ENCODE measurements around the gene LURAP1L. TPM values are rescaled to one million over a fixed set of nuclear protein-coding genes. Genes with fewer than 3 reads are reported as not detected.
A peak's percentile ranks its signal among the peaks of the same experiment; 100 is the strongest.

Gene LURAP1L, protein sequence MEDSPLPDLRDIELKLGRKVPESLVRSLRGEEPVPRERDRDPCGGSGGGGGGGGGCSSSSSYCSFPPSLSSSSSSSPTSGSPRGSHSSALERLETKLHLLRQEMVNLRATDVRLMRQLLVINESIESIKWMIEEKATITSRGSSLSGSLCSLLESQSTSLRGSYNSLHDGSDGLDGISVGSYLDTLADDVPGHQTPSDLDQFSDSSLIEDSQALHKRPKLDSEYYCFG
- 59.2 and 80.4 TPM in 2 replicates for total RNA-seq (2022)
- percentile 98 among the genes with signal in this experiment for Bru-seq, nascent RNA
- BruChase-seq, experiment 1, labeled RNA remaining after a 6-hour chase, result percentile 69 among the genes with signal in this experiment
- BruChase-seq, experiment 2, labeled RNA remaining after a 2-hour chase, result percentile 92 among the genes with signal in this experiment
- long read RNA-seq, transcript LURAP1L-201 (2 exons, 1,753 nt), result major isoform, 160 of 250 reads
- long read RNA-seq, transcript LURAP1L-202 (2 exons, 739 nt), result minor isoform, 13 of 250 reads
- long read RNA-seq, partial matches to known transcripts, result 0 of 250 reads
- long read RNA-seq, other reads (novel, unspliced or antisense), result 77 of 250 reads

DNA sequence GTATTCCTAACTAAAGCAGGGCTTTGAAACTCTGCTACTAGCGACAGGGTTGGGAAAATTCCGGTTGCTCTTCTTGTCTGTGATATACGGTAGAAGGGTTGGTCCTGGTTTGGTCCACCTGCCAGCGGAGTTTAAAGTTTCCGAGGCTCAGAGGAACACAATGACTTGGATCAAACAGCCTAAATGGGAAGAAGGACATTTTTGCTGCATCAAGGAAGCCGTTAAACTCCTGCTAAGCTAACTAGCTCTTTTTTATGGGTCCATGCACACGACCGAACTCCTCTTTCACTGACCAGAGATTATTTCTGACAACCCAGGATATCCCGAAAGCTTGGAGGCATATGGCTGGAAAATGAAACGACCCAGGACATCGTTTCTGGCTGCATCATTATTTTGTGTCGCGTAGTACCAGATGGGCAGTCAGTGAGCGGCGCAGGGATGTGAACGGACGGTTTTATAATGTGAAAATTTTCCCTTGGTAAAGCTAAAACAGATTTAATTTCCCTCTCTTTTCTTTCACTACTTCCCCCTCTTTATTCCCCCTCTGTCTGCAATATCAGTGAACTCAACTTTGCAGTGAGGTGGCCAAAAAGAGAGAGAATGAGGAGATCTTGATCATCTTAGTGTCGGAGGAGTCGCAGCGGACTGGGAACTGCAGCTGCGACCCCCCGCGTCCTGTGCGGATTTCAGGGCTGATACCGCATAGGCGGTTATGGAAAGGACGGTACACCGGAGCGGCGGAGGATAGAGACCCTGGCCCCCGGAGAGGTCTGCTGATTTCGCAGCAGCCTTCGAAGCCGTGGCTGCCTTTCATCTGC, at the start of gene LURAP1L:
TSS of gene LURAP1L (plus strand) at position 160 of the 818 bp plus-strand sequence. CDS start 696 bp downstream, outside the sequence.
- POLR2A ChIA-PET, result interaction anchor here (0.5 to 8.4 kb wide), 26 partner anchors 10 to 1537 kb away, joined by 3 to 242 read pairs (median 7); no protein-coding TSS in a partner anchor
- TF ChIP-seq, protein P1, sequence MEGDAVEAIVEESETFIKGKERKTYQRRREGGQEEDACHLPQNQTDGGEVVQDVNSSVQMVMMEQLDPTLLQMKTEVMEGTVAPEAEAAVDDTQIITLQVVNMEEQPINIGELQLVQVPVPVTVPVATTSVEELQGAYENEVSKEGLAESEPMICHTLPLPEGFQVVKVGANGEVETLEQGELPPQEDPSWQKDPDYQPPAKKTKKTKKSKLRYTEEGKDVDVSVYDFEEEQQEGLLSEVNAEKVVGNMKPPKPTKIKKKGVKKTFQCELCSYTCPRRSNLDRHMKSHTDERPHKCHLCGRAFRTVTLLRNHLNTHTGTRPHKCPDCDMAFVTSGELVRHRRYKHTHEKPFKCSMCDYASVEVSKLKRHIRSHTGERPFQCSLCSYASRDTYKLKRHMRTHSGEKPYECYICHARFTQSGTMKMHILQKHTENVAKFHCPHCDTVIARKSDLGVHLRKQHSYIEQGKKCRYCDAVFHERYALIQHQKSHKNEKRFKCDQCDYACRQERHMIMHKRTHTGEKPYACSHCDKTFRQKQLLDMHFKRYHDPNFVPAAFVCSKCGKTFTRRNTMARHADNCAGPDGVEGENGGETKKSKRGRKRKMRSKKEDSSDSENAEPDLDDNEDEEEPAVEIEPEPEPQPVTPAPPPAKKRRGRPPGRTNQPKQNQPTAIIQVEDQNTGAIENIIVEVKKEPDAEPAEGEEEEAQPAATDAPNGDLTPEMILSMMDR (IDR thresholded peaks at IDR 0.05; ENCODE audit: unreplicated experiment), result no peak
- CTCF ChIA-PET, result interaction anchor here (0.6 to 7.7 kb wide), 28 partner anchors 10 to 315 kb away, joined by 3 to 131 read pairs (median 8); no protein-coding TSS in a partner anchor
- peak; percentile 84 for DNase-seq (ENCODE audit: unreplicated experiment)
- H3K9me3 Mint-ChIP-seq (ENCODE audit: unreplicated experiment), result no peaks in the 10 kb centered on the region
- H3K4me3 Mint-ChIP-seq (ENCODE audit: unreplicated experiment), result peak within 1 kb of the TSS; percentile 99
- TSS peak; percentile 82 for BruUV-seq (replicated peaks)
- H3K4me1 Mint-ChIP-seq (ENCODE audit: insufficient read depth, unreplicated experiment), result peaks cover 12% of the 10 kb centered on the region
- H3K27ac Mint-ChIP-seq (ENCODE audit: low read depth, unreplicated experiment), result peak within 1 kb of the TSS; percentile 74
- intact Hi-C loops (cut with micrococcal nuclease), result loop anchor here (5.0 kb wide), 1 partner anchor 212 kb away; no protein-coding TSS in a partner anchor
- H3K27me3 Mint-ChIP-seq (ENCODE audit: insufficient read depth, unreplicated experiment), result no peaks in the 10 kb centered on the region
- peaks cover 12% of the 10 kb centered on the region for H3K36me3 Mint-ChIP-seq (ENCODE audit: insufficient read depth, unreplicated experiment)

DNA sequence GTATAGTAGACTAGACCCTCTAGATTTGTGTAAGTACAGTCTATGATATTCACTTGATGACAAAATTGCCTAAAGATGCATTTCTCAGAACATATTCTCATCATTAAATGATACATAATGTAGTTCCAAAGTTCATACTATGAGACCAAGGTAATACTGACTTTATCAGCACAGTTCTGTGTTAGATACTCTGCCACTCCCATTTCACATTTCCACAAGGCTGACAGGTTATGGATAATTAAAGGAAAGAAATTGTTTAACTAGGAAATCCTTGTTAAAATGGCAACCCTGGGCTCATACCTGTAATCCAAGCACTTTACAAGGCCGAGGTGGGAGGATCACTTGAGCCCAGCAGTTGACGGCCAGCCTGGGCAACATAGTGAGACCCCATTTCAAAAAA, 48.0 kb upstream of the LURAP1L start:
- DNase-seq (ENCODE audit: unreplicated experiment), result no peak
- ChIA-PET CTCF (interaction anchor here (0.6 to 9.4 kb wide), 9 partner anchors 8 to 355 kb away, joined by 3 to 131 read pairs (median 5); partner anchors contain the start of gene LURAP1L), POLR2A (interaction anchor here (0.6 to 2.9 kb wide), 4 partner anchors 10 to 565 kb away, joined by 3 to 17 read pairs (median 3); partner anchors contain the start of gene LURAP1L)
- TF ChIP-seq, protein P1 (IDR thresholded peaks at IDR 0.05; ENCODE audit: unreplicated experiment), result no peak
- intact Hi-C loops (cut with micrococcal nuclease), result no loop called here
- BruUV-seq (replicated peaks), result no TSS peak
- Mint-ChIP-seq H3K36me3 (ENCODE audit: insufficient read depth, unreplicated experiment) (no peaks in the 10 kb centered on the region), H3K27ac (ENCODE audit: low read depth, unreplicated experiment) (no peak overlapping the region), H3K27me3 (ENCODE audit: insufficient read depth, unreplicated experiment) (no peaks in the 10 kb centered on the region), H3K9me3 (ENCODE audit: unreplicated experiment) (no peaks in the 10 kb centered on the region), H3K4me3 (ENCODE audit: unreplicated experiment) (no peak overlapping the region), H3K4me1 (ENCODE audit: insufficient read depth, unreplicated experiment) (peaks cover 23% of the 10 kb centered on the region)

DNA sequence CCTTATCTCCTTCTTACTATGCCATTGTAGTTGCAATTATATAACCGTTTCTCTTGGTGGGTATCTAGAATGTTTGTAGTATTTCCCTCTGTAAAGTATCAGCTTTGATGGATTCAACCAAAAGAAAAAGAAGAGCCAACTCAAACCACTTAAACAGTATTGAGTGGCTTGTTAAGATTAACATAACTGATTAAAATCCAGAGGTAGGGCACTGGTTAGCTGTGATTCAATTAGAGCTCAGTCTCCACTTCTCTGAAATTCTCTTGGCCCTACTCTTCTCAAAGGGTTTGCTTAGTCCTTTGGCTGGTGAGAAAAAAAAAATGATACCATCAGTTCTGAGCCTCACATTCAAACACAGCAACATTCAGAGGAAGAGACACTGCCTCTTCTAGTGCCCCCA, 44.6 kb upstream of the LURAP1L start:
- Mint-ChIP-seq H3K27ac (ENCODE audit: low read depth, unreplicated experiment) (no peak overlapping the region), H3K27me3 (ENCODE audit: insufficient read depth, unreplicated experiment) (no peaks in the 10 kb centered on the region), H3K4me3 (ENCODE audit: unreplicated experiment) (no peak overlapping the region), H3K4me1 (ENCODE audit: insufficient read depth, unreplicated experiment) (peaks cover 4% of the 10 kb centered on the region), H3K9me3 (ENCODE audit: unreplicated experiment) (peaks cover 10% of the 10 kb centered on the region), H3K36me3 (ENCODE audit: insufficient read depth, unreplicated experiment) (peaks cover 14% of the 10 kb centered on the region)
- POLR2A ChIA-PET, result interaction anchor here (0.7 kb wide), 1 partner anchor 55 kb away, joined by 3 read pairs; no protein-coding TSS in a partner anchor
- no TSS peak for BruUV-seq (replicated peaks)
- no peak for DNase-seq (ENCODE audit: unreplicated experiment)
- CTCF ChIA-PET, result interaction anchor here (0.7 to 9.4 kb wide), 5 partner anchors 11 to 549 kb away, joined by 3 to 131 read pairs (median 4); partner anchors contain the start of genes LURAP1L and MPDZ
- intact Hi-C loops (cut with micrococcal nuclease), result no loop called here
- TF ChIP-seq, protein P1 (IDR thresholded peaks at IDR 0.05; ENCODE audit: unreplicated experiment), result no peak
